ENCODE results near the gene AP4E1.
A peak's percentile ranks its signal among the peaks of the same experiment; 100 is the strongest.

AP4E1 gene

GRCh38 chr15:50884540-50884939, 23.9 kb upstream of the AP4E1 start:
- intact Hi-C loops (cut with DNase I; ENCODE audit: low total_unique reads), result no loop called here
- H3K27ac ChIP-seq, result peak overlapping the region; percentile 70
- no peak overlapping the region for H3K4me3 ChIP-seq
- peaks cover 0 to 20% (median 13%) of the 10 kb centered on the region in 4 donors for H3K4me1 ChIP-seq
- no peak for DNase-seq
- H3K27me3 ChIP-seq, result no peaks in the 10 kb centered on the region
- no peaks in the 10 kb centered on the region for H3K36me3 ChIP-seq
- H3K9me3 ChIP-seq, result no peaks in the 10 kb centered on the region
- TF ChIP-seq CTCF (IDR thresholded peaks at IDR 0.05), result no peak

- no peaks in the 10 kb centered on the region for H3K27me3 ChIP-seq
- peaks cover 0 to 17% (median 13%) of the 10 kb centered on the region in 4 donors for H3K4me1 ChIP-seq
- H3K9me3 ChIP-seq, result peaks cover 0 to under 1% (median 0%) of the 10 kb centered on the region in 3 donors
- H3K4me3 ChIP-seq, result no peak overlapping the region
- H3K27ac ChIP-seq, result peak overlapping the region; percentile 70
- intact Hi-C loops (cut with DNase I; ENCODE audit: low total_unique reads), result no loop called here
- no peak for DNase-seq
- peaks cover 0 to 4% (median 0%) of the 10 kb centered on the region in 3 donors for H3K36me3 ChIP-seq
- no peak for TF ChIP-seq CTCF (IDR thresholded peaks at IDR 0.05)
Measured at GRCh38 chr15:50886139-50886467, 22.4 kb upstream of the AP4E1 start.

GRCh38 chr15:50886611-50887345, 21.7 kb upstream of the AP4E1 start:
- DNase-seq, result no peak
- Histone ChIP-seq H3K36me3 (peaks cover 0 to 4% (median 0%) of the 10 kb centered on the region in 3 donors), H3K27ac (no peak overlapping the region), H3K9me3 (peaks cover 0 to 6% (median 0%) of the 10 kb centered on the region in 3 donors), H3K4me1 (peaks cover 0 to 17% (median 13%) of the 10 kb centered on the region in 4 donors), H3K27me3 (no peaks in the 10 kb centered on the region), H3K4me3 (no peak overlapping the region)
- intact Hi-C loops (cut with DNase I; ENCODE audit: low total_unique reads), result no loop called here
- no peak for TF ChIP-seq CTCF (IDR thresholded peaks at IDR 0.05)

GRCh38 chr15:50888054-50888453, 20.4 kb upstream of the AP4E1 start:
- DNase-seq, result no peak
- peaks cover 0 to 4% (median 0%) of the 10 kb centered on the region in 3 donors for H3K36me3 ChIP-seq
- intact Hi-C loops (cut with DNase I; ENCODE audit: low total_unique reads), result no loop called here
- H3K4me3 ChIP-seq, result no peak overlapping the region
- TF ChIP-seq CTCF (IDR thresholded peaks at IDR 0.05), result no peak
- H3K27me3 ChIP-seq, result no peaks in the 10 kb centered on the region
- H3K4me1 ChIP-seq, result peaks cover 0 to 17% (median 13%) of the 10 kb centered on the region in 4 donors
- H3K27ac ChIP-seq, result no peak overlapping the region
- peaks cover 0 to 6% (median 0%) of the 10 kb centered on the region in 3 donors for H3K9me3 ChIP-seq

GRCh38 chr15:50889589-50889988, 18.9 kb upstream of the AP4E1 start:
- no peak overlapping the region for H3K4me3 ChIP-seq
- TF ChIP-seq CTCF (IDR thresholded peaks at IDR 0.05), result no peak
- peaks cover 0 to 13% (median 11%) of the 10 kb centered on the region in 4 donors for H3K4me1 ChIP-seq
- H3K36me3 ChIP-seq, result peaks cover 0 to 7% (median 4%) of the 10 kb centered on the region in 3 donors
- H3K9me3 ChIP-seq, result peaks cover 0 to 6% (median 0%) of the 10 kb centered on the region in 3 donors
- intact Hi-C loops (cut with DNase I; ENCODE audit: low total_unique reads), result no loop called here
- no peak overlapping the region for H3K27ac ChIP-seq
- no peak for DNase-seq
- H3K27me3 ChIP-seq, result no peaks in the 10 kb centered on the region

Data from tibial artery (tissue), 4 donors.